Measurements from ENCODE around the gene SCAND1. TPM values are rescaled to one million over a fixed set of nuclear protein-coding genes. Genes with fewer than 3 reads are reported as not detected.
A peak's percentile ranks its signal among the peaks of the same experiment; 100 is the strongest.

SCAND1 gene
- total and polyA plus RNA-seq, 8 donors, result 24.2 to 224 (median 38.8) TPM

GRCh38 chr20:35920523-35920922, 33.8 kb downstream of the SCAND1 start:
- Histone ChIP-seq H3K27ac (no peak overlapping the region), H3K27me3 (no peaks in the 10 kb centered on the region), H3K9me3 (no peaks in the 10 kb centered on the region), H3K4me3 (no peak overlapping the region), H3K36me3 (peaks cover 0 to 7% (median 0%) of the 10 kb centered on the region in 3 donors), H3K4me1 (no peaks in the 10 kb centered on the region)
- no peak for FAIRE-seq
- no peak for DNase-seq
- WGBS, 2 donors, result 95 to 97% methylated on average over 3 of the region's 3 CpGs
- intact Hi-C loops (cut with DNase I), result no loop called here
- TF ChIP-seq, protein P1, sequence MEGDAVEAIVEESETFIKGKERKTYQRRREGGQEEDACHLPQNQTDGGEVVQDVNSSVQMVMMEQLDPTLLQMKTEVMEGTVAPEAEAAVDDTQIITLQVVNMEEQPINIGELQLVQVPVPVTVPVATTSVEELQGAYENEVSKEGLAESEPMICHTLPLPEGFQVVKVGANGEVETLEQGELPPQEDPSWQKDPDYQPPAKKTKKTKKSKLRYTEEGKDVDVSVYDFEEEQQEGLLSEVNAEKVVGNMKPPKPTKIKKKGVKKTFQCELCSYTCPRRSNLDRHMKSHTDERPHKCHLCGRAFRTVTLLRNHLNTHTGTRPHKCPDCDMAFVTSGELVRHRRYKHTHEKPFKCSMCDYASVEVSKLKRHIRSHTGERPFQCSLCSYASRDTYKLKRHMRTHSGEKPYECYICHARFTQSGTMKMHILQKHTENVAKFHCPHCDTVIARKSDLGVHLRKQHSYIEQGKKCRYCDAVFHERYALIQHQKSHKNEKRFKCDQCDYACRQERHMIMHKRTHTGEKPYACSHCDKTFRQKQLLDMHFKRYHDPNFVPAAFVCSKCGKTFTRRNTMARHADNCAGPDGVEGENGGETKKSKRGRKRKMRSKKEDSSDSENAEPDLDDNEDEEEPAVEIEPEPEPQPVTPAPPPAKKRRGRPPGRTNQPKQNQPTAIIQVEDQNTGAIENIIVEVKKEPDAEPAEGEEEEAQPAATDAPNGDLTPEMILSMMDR (IDR thresholded peaks at IDR 0.05), result no peak
- no peak for ATAC-seq

DNA sequence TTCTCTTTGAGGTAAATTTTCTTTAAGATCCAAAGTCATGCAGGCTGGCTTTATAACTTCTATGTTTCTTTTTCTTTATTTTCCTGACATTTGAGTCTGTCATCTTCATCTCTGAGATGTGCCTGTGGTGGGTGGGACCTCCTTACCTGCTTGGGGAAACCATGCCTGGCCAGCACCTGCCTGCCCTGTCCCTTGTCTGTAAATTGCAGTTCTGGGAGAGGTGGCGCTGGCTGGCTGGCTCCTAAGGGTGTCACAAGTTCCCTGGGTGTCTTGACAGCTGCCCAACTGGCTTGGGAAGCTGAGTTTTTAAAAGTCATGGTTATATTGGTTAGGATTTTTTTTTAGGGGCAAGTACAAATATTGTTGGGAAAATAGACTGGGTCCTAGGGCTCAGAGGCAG, 36.3 kb downstream of the SCAND1 start:
- Histone ChIP-seq H3K4me1 (no peaks in the 10 kb centered on the region), H3K27me3 (no peaks in the 10 kb centered on the region), H3K9me3 (no peaks in the 10 kb centered on the region), H3K36me3 (peaks cover 0 to 21% (median 0%) of the 10 kb centered on the region in 3 donors), H3K4me3 (no peak overlapping the region), H3K27ac (peak overlapping the region in 1 of 4 donors; percentile 8)
- ATAC-seq (peak in 3 of 4 donors; percentile 66 to 74 (median 71)), FAIRE-seq (no peak), DNase-seq (peak in 3 of 6 donors; percentile 21 to 38 (median 35))
- WGBS, 2 donors, result 43 to 50% methylated on average over 1 of the region's 1 CpG
- TF ChIP-seq, protein P1 (IDR thresholded peaks at IDR 0.05), result no peak
- intact Hi-C loops (cut with DNase I), result no loop called here

DNA sequence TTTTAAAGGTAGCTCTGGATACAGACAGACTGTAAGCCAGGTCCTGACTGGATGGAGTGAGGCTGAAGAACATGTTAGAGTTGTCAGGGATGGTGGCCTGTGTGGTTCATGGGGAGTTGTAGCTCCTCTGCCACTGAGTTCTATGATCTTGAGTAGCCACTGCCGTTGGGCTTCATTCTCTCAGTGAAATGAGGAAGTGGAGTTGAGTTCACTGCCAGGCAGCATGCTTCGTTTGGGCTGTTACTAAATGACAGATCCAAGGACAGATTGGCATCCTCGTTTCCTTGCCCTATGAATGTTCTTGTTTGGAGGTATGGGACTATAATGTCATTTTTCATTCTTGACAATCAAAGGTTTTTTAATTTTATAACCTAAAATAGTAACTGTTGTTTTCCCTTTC, 37.2 kb downstream of the SCAND1 start:
- H3K27me3 ChIP-seq, result no peaks in the 10 kb centered on the region
- intact Hi-C loops (cut with DNase I), result no loop called here
- peaks cover 0 to 21% (median 0%) of the 10 kb centered on the region in 3 donors for H3K36me3 ChIP-seq
- H3K27ac ChIP-seq, result no peak overlapping the region
- 34% methylated on average over 3 of the region's 3 CpGs for WGBS, 2 donors
- no peak for FAIRE-seq
- TF ChIP-seq, protein P1 (IDR thresholded peaks at IDR 0.05), result no peak
- no peaks in the 10 kb centered on the region for H3K9me3 ChIP-seq
- no peak for ATAC-seq
- H3K4me1 ChIP-seq, result no peaks in the 10 kb centered on the region
- no peak overlapping the region for H3K4me3 ChIP-seq
- DNase-seq, result no peak

- Histone ChIP-seq H3K4me1 (no peaks in the 10 kb centered on the region), H3K36me3 (peaks cover 0 to 15% (median 0%) of the 10 kb centered on the region in 3 donors), H3K4me3 (no peak overlapping the region), H3K9me3 (no peaks in the 10 kb centered on the region), H3K27ac (no peak overlapping the region), H3K27me3 (no peaks in the 10 kb centered on the region)
- WGBS, 2 donors, result 89 to 90% methylated on average over 4 of the region's 4 CpGs
- TF ChIP-seq, protein P1 (IDR thresholded peaks at IDR 0.05), result no peak
- no peak for ATAC-seq
- FAIRE-seq, result no peak
- intact Hi-C loops (cut with DNase I), result no loop called here
- no peak for DNase-seq
Measured at GRCh38 chr20:35912881-35913280, 41.4 kb downstream of the SCAND1 start.

DNA sequence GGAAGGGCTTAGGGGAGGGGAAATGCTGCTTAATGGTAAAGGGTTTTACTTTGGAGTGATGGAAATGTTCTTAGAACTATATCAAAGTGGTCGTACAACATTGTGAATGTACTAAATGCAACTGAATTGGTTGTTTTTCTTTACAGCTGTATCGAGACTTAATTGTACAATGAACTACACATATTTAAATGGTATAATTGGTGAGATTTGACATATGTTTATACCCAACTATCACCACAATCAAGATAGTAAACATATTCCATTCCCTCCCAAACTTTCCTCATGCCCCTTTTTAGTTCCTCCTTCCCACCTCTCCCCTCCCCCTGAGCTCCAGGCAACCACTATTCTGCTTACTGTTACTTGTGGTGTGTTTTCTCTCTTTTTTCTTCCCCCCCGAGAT, 44.0 kb downstream of the SCAND1 start:
- TF ChIP-seq, protein P1 (IDR thresholded peaks at IDR 0.05), result no peak
- no peak overlapping the region for H3K4me3 ChIP-seq
- no peaks in the 10 kb centered on the region for H3K4me1 ChIP-seq
- FAIRE-seq (no peak), ATAC-seq (no peak), DNase-seq (no peak)
- no peaks in the 10 kb centered on the region for H3K27me3 ChIP-seq
- peaks cover 0 to 15% (median 0%) of the 10 kb centered on the region in 3 donors for H3K36me3 ChIP-seq
- no peaks in the 10 kb centered on the region for H3K9me3 ChIP-seq
- WGBS, 2 donors, result 96 to 98% methylated on average over 3 of the region's 3 CpGs
- H3K27ac ChIP-seq, result no peak overlapping the region
- intact Hi-C loops (cut with DNase I), result no loop called here

All from pancreas (tissue), 10 donors.